H1 (cell line): ENCODE results near the gene ZFP90. TPM values are rescaled to one million over a fixed set of nuclear protein-coding genes. Genes with fewer than 3 reads are reported as not detected.

Experiments used
- CTCF ChIA-PET: fragments of 300-600 bp; sonication (Branson Sonifier 250); formaldehyde crosslinking; loops from one replicate; lab custom pipeline; 2021; ENCODE audit not compliant: partially characterized antibody; lab: Charles Lee
- POLR2A ChIA-PET: fragments of 300-600 bp; sonication (Branson Sonifier 250); formaldehyde crosslinking; loops from one replicate; lab custom pipeline; 2021; ENCODE audit warnings: inconsistent platforms; ENCODE audit not compliant: partially characterized antibody; lab: Charles Lee
- DNase-seq, 2 experiments: peaks; one replicate each; pipeline versions ENCODE4 v3.0.0 to v3.0.0-alpha.2; 2010 to 2022; ENCODE audit warnings: low spot score in 2 of 2, low read depth in 1 of 2, mixed read lengths in 1 of 2
- FAIRE-seq: peaks from 2 replicates; lab custom pipeline; 2011; peaks lifted over from hg19 to GRCh38; lab: Jason Lieb, UNC
- H2AFZ ChIP-seq: 2 replicates; pipeline ENCODE4 v1.8.1; 2012; ENCODE audit warnings: low read length, inconsistent platforms
- H2AK5ac ChIP-seq: 2 replicates; pipeline ENCODE4 v1.6.1; 2013; ENCODE audit warnings: low read depth, low read length
- H2BK120ac ChIP-seq: replicated peaks from 2 replicates; pipeline ENCODE3; 2013; ENCODE audit warnings: low read depth, low read length, inconsistent platforms
- H2BK12ac ChIP-seq: 2 replicates; pipeline ENCODE4 v1.6.1; 2013; ENCODE audit warnings: low read depth, low read length
- H2BK15ac ChIP-seq: 2 replicates; pipeline ENCODE4 v1.6.1; 2013; ENCODE audit warnings: low read length
- H2BK20ac ChIP-seq: 2 replicates; pipeline ENCODE4 v1.6.1; 2013; ENCODE audit warnings: low read length
- H2BK5ac ChIP-seq: 2 replicates; pipeline ENCODE4 v1.6.1; 2013; ENCODE audit warnings: low read depth, low read length
- H3K14ac ChIP-seq: 2 replicates; pipeline ENCODE4 v1.6.1; 2013; ENCODE audit warnings: inconsistent platforms; ENCODE audit not compliant: insufficient read length
- H3K18ac ChIP-seq: 2 replicates; pipeline ENCODE4 v1.6.1; 2013; ENCODE audit warnings: low read length; ENCODE audit errors: extremely low read depth
- H3K23ac ChIP-seq: 2 replicates; pipeline ENCODE4 v1.6.1; 2013; ENCODE audit warnings: inconsistent platforms; ENCODE audit not compliant: insufficient read length
- H3K23me2 ChIP-seq: 2 replicates; pipeline ENCODE4 v1.6.1; 2013; ENCODE audit warnings: low read depth, low read length
- H3K27ac ChIP-seq: 2 replicates; pipeline ENCODE4 v1.6.1; 2011; ENCODE audit warnings: low read depth, low read length, inconsistent platforms
- H3K27me3 ChIP-seq, 4 experiments: replicated peaks in 1 of 4; 1 replicate in 1 of 4; 2 replicates in 3 of 4; pipeline versions ENCODE4 v1.6.1 to v1.8.1; 2011 to 2013; ENCODE audit warnings: low read length in 3 of 4, mild to moderate bottlenecking in 3 of 4, inconsistent platforms in 2 of 4, mixed read lengths in 2 of 4, moderate library complexity in 1 of 4; ENCODE audit not compliant: control insufficient read depth in 3 of 4, insufficient read depth in 3 of 4; ENCODE audit errors: extremely low read depth in 1 of 4
- H3K36me3 ChIP-seq, 4 experiments: 2 replicates each; pipeline versions ENCODE4 v1.6.1 to v1.8.1; 2011 to 2013; ENCODE audit warnings: mild to moderate bottlenecking in 4 of 4, low read length in 3 of 4, moderate library complexity in 2 of 4, control low read depth in 1 of 4, inconsistent platforms in 1 of 4; ENCODE audit not compliant: insufficient read depth in 4 of 4, control insufficient read depth in 2 of 4
- H3K4ac ChIP-seq: replicated peaks from 2 replicates; pipeline ENCODE3; 2013; ENCODE audit warnings: low read length, low read depth, mixed read lengths, inconsistent platforms; ENCODE audit not compliant: insufficient read length
- H3K4me1 ChIP-seq, 4 experiments: replicated peaks in 1 of 4; 1 replicate in 1 of 4; 2 replicates in 3 of 4; pipeline versions ENCODE4 v1.6.1 to v1.8.1; 2011 to 2013; ENCODE audit warnings: low read length in 3 of 4, inconsistent platforms in 2 of 4, mixed read lengths in 1 of 4; ENCODE audit not compliant: insufficient read depth in 4 of 4, control insufficient read depth in 3 of 4
- H3K4me2 ChIP-seq, 2 experiments: 2 replicates each; pipeline versions ENCODE4 v1.6.1 to v1.8.1; 2011 to 2013; ENCODE audit warnings: low read depth in 2 of 2, low read length in 2 of 2, control low read depth in 1 of 2, inconsistent platforms in 1 of 2, mild to moderate bottlenecking in 1 of 2; ENCODE audit not compliant: insufficient read depth in 1 of 2
- H3K4me3 ChIP-seq, 4 experiments: fragments of 200-600, 300-600 bp in 1 of 4; sonication (generic), shearing (Covaris generic), sonication (Bioruptor Twin) in 1 of 4; 2 replicates each; pipeline versions ENCODE4 v1.5.1 to v1.8.1; 2011 to 2016; ENCODE audit warnings: low read length in 4 of 4, low read depth in 3 of 4, control low read depth in 2 of 4, inconsistent platforms in 2 of 4, mild to moderate bottlenecking in 2 of 4, mixed read lengths in 1 of 4, moderate library complexity in 1 of 4; ENCODE audit not compliant: insufficient read depth in 2 of 4; ENCODE audit errors: extremely low read depth in 1 of 4
- H3K56ac ChIP-seq: replicated peaks from 2 replicates; pipeline ENCODE3; 2013; ENCODE audit warnings: low read depth, mild to moderate bottlenecking, mixed read lengths, low read length, inconsistent platforms; ENCODE audit not compliant: insufficient read length
- H3K79me1 ChIP-seq: 2 replicates; pipeline ENCODE4 v1.6.1; 2013; ENCODE audit warnings: low read depth, low read length, control low read depth
- H3K79me2 ChIP-seq, 2 experiments: 2 replicates each; pipeline versions ENCODE4 v1.6.1 to v1.8.1; 2012 to 2013; ENCODE audit warnings: low read length in 2 of 2, mild to moderate bottlenecking in 2 of 2, inconsistent platforms in 1 of 2; ENCODE audit not compliant: insufficient read depth in 2 of 2, control insufficient read depth in 1 of 2
- H3K9ac ChIP-seq, 4 experiments: replicated peaks in 1 of 4; 1 replicate in 1 of 4; 2 replicates in 3 of 4; pipeline versions ENCODE4 v1.6.1 to v1.8.1; 2011 to 2013; ENCODE audit warnings: low read depth in 3 of 4, low read length in 3 of 4, control low read depth in 2 of 4, mild to moderate bottlenecking in 2 of 4, moderate library complexity in 2 of 4, inconsistent platforms in 1 of 4; ENCODE audit errors: extremely low read depth in 1 of 4
- H3K9me3 ChIP-seq, 2 experiments: 2 replicates each; pipeline versions ENCODE4 v1.6.1 to v1.8.1; 2012 to 2013; ENCODE audit warnings: mild to moderate bottlenecking in 2 of 2, moderate library complexity in 2 of 2, control low read depth in 1 of 2, inconsistent platforms in 1 of 2, low read depth in 1 of 2, low read length in 1 of 2, mixed read lengths in 1 of 2; ENCODE audit not compliant: insufficient read depth in 2 of 2
- H4K20me1 ChIP-seq, 2 experiments: replicated peaks in 1 of 2; 2 replicates each; pipeline versions ENCODE3 to v1.8.1; 2011 to 2013; ENCODE audit warnings: inconsistent platforms in 2 of 2, low read length in 2 of 2, mild to moderate bottlenecking in 1 of 2; ENCODE audit not compliant: insufficient read depth in 2 of 2, control insufficient read depth in 1 of 2
- H4K5ac ChIP-seq: 2 replicates; pipeline ENCODE4 v1.6.1; 2013; ENCODE audit warnings: low read length, low read depth, mixed read lengths, inconsistent platforms; ENCODE audit not compliant: insufficient read length
- H4K8ac ChIP-seq: 2 replicates; pipeline ENCODE4 v1.8.0; 2013; ENCODE audit warnings: mild to moderate bottlenecking, moderate library complexity, low read length, inconsistent platforms; ENCODE audit not compliant: insufficient read depth; ENCODE audit errors: extremely low read depth
- H4K91ac ChIP-seq: replicated peaks from 2 replicates; pipeline ENCODE3; 2013; ENCODE audit warnings: low read length, mixed read lengths, inconsistent platforms; ENCODE audit not compliant: insufficient read length
- CHD1 ChIP-seq: IDR thresholded peaks from 2 replicates; pipeline ENCODE4 v1.6.1; 2012; ENCODE audit warnings: low read depth, low read length, improper control_type of control experiment
- CREB1 ChIP-seq: IDR thresholded peaks from 2 replicates; pipeline ENCODE4 v1.6.1; 2012; ENCODE audit warnings: inconsistent platforms
- GTF2F1 ChIP-seq: IDR thresholded peaks from 2 replicates; pipeline ENCODE4 v1.6.1; 2012; ENCODE audit warnings: low read depth, low read length, improper control_type of control experiment, borderline replicate concordance
- MAFK ChIP-seq: IDR thresholded peaks from 2 replicates; pipeline ENCODE4 v1.6.1; 2012; ENCODE audit warnings: low read depth, mild to moderate bottlenecking, improper control_type of control experiment, low read length
- WGBS, 2 experiments: shearing (Covaris generic) in 1 of 2; methylation state at CpG; one replicate each; pipeline versions ENCODE4 v1.1.6 to v1.1.7; 2013 to 2015; ENCODE audit warnings: low lambda C conversion rate in 2 of 2, mixed read lengths in 2 of 2, inconsistent platforms in 1 of 2, low coverage in 1 of 2, missing lambda C conversion rate in 1 of 2; ENCODE audit not compliant: insufficient replicate concordance in 2 of 2, insufficient coverage in 1 of 2, insufficient read length in 1 of 2; ENCODE audit errors: extremely low coverage in 1 of 2, missing lambda C conversion rate in 1 of 2; 5-methylcytosine and 5-hydroxymethylcytosine counted together
- polyA plus RNA-seq, 7 experiments: library from polyadenylated mRNA; depleted of rRNA in 3 of 7; stranded (reverse) in 5 of 7; unstranded in 2 of 7; fragments of >200 nt in 5 of 7; fragments of 200-250 nt in 2 of 7; gene quantifications; 1 replicate in 5 of 7; 2 replicates in 1 of 7; 4 replicates in 1 of 7; pipeline versions ENCODE4 v1.2.1 to v1.2.3, GENCODE V29; 2011 to 2013; ENCODE audit warnings: missing spikeins in 2 of 7, mixed read lengths in 2 of 7
- total RNA-seq: library from RNA; stranded (reverse); fragmentation: NEBNext Ultra II Directional; extraction: Animal tissue kit (Norgen Biotek cat#: 25700); gene quantifications from 2 replicates; pipeline ENCODE4 v1.2.1, GENCODE V29; 2021

The ZFP90 gene
- total and polyA plus RNA-seq, 2 of the 8 experiments (the other 6 are each of a cell fraction or from before 2014, with no cell fraction given): 10.3 to 19.1 TPM

- H2BK20ac ChIP-seq: no peak overlapping the region
- no peak overlapping the region for H3K23ac ChIP-seq
- no peak overlapping the region for H3K27ac ChIP-seq
- no peak overlapping the region for H2BK12ac ChIP-seq
- no peak overlapping the region for H3K56ac ChIP-seq
- no peak overlapping the region for H2BK5ac ChIP-seq
- no peaks in the 10 kb centered on the region for H4K20me1 ChIP-seq
- H3K79me2 ChIP-seq: no peaks in the 10 kb centered on the region
- H3K4ac ChIP-seq: no peak overlapping the region
- 98% methylated on average over 3 of the region's 3 CpGs; no CpG with 5 or more reads in 1 of the 2 experiments for WGBS, 2 experiments
- no peak overlapping the region for H2BK120ac ChIP-seq
- DNase-seq: no peak
- no peak overlapping the region for H3K18ac ChIP-seq
- H3K36me3 ChIP-seq: peaks cover 0 to 4% (median 0%) of the 10 kb centered on the region in 4 experiments; a peak in 2 of 8 replicates
- no peak overlapping the region for H2AFZ ChIP-seq
- H3K4me2 ChIP-seq: no peak overlapping the region
- no peaks in the 10 kb centered on the region; the same call in 1 of the 2 replicates for H3K79me1 ChIP-seq
- no peak for TF ChIP-seq MAFK
- TF ChIP-seq CREB1: no peak
- no peak for TF ChIP-seq CHD1
- no peak for TF ChIP-seq GTF2F1
- TF ChIP-seq, all 59 proteins: peak for 0
- H3K4me1 ChIP-seq: no peaks in the 10 kb centered on the region
- H3K27me3 ChIP-seq: no peaks in the 10 kb centered on the region
- H4K8ac ChIP-seq: no peak overlapping the region
- no peak for FAIRE-seq
- H3K9ac ChIP-seq: no peak overlapping the region
- no peak overlapping the region for H2BK15ac ChIP-seq
- H4K91ac ChIP-seq: no peak overlapping the region
- H3K14ac ChIP-seq: no peak overlapping the region
- H3K23me2 ChIP-seq: no peaks in the 10 kb centered on the region
- CTCF ChIA-PET: interaction anchor here (1.1 to 2.3 kb wide), 2 partner anchors 10 to 16 kb away, joined by 3 to 12 read pairs; no protein-coding TSS in a partner anchor
- H3K9me3 ChIP-seq: peaks cover 21 to 33% of the 10 kb centered on the region in 2 experiments
- H3K4me3 ChIP-seq: no peak overlapping the region
- POLR2A ChIA-PET: no interaction called here
- H4K5ac ChIP-seq: no peak overlapping the region
- H2AK5ac ChIP-seq: no peak overlapping the region
Measured at GRCh38 chr16:68574479-68574878, 35.4 kb downstream of the ZFP90 start.
